OCI-LY1 (cell line): ENCODE results near the gene WNK2.

Experiments used
- H2AFZ ChIP-seq: fragments of 200-600 bp; sonication (generic), shearing (Covaris generic); 2 replicates; pipeline ENCODE4 v1.6.0; 2014; ENCODE audit warnings: antibody characterized with exemption, mild to moderate bottlenecking, low read length
- H3F3A ChIP-seq: fragments of 200-600 bp; sonication (generic), shearing (Covaris generic); 2 replicates; pipeline ENCODE4 v1.6.0; 2014; ENCODE audit warnings: mild to moderate bottlenecking, antibody characterized with exemption, low read length, moderate library complexity; ENCODE audit not compliant: insufficient read depth
- H3K27ac ChIP-seq: fragments of 200-600 bp; sonication (generic); 2 replicates; pipeline ENCODE4 v1.5.1; 2014; ENCODE audit warnings: low read length, mixed run types, mild to moderate bottlenecking, low read depth; ENCODE audit not compliant: poor library complexity, severe bottlenecking
- H3K27me3 ChIP-seq: fragments of 200-600 bp; sonication (generic); 2 replicates; pipeline ENCODE4 v1.6.0; 2014; ENCODE audit warnings: antibody characterized with exemption, mild to moderate bottlenecking, low read length, moderate library complexity; ENCODE audit not compliant: insufficient read depth
- H3K36me3 ChIP-seq: fragments of 200-600 bp; sonication (generic); 2 replicates; pipeline ENCODE4 v1.6.1; 2014; ENCODE audit warnings: mild to moderate bottlenecking, antibody characterized with exemption, low read length, moderate library complexity, mixed read lengths; ENCODE audit not compliant: insufficient read depth
- H3K4me1 ChIP-seq: fragments of 200-600 bp; sonication (generic); 2 replicates; pipeline ENCODE4 v1.5.1; 2014; ENCODE audit warnings: mild to moderate bottlenecking, low read length, moderate library complexity; ENCODE audit not compliant: insufficient read depth, severe bottlenecking
- H3K4me2 ChIP-seq: fragments of 200-600 bp; sonication (generic), shearing (Covaris generic); 2 replicates; pipeline ENCODE4 v1.6.1; 2014; ENCODE audit warnings: low read length
- H3K4me3 ChIP-seq: fragments of 200-600 bp; sonication (generic); 2 replicates; pipeline ENCODE4 v1.5.1; 2014; ENCODE audit warnings: low read length, low read depth, mild to moderate bottlenecking, mixed read lengths; ENCODE audit not compliant: poor library complexity, severe bottlenecking
- H3K79me2 ChIP-seq: fragments of 200-600 bp; shearing (Covaris generic); 2 replicates; pipeline ENCODE4 v1.6.1; 2016; ENCODE audit warnings: mixed run types, low read length, mixed read lengths; ENCODE audit not compliant: insufficient read depth
- H3K9ac ChIP-seq: fragments of 200-600 bp; sonication (generic), shearing (Covaris generic); 2 replicates; pipeline ENCODE4 v1.6.1; 2014; ENCODE audit warnings: mild to moderate bottlenecking, low read length, mixed read lengths
- H3K9me2 ChIP-seq: fragments of 200-600 bp; sonication (generic), shearing (Covaris generic); 2 replicates; pipeline ENCODE4 v1.6.1; 2014; ENCODE audit warnings: low read depth, mild to moderate bottlenecking, low read length, mixed read lengths
- H3K9me3 ChIP-seq: fragments of 200-600 bp; shearing (Covaris generic); 2 replicates; pipeline ENCODE4 v1.6.1; 2014; ENCODE audit warnings: low read length, mixed read lengths
- H4K20me1 ChIP-seq: fragments of 200-600 bp; sonication (generic), shearing (Covaris generic); 2 replicates; pipeline ENCODE4 v1.6.0; 2016; ENCODE audit warnings: mild to moderate bottlenecking, low read length; ENCODE audit not compliant: insufficient read depth
- CTCF ChIP-seq: fragments of 200-600 bp; sonication (generic), shearing (Covaris generic); IDR thresholded peaks from 2 replicates; pipeline ENCODE4 v1.5.1; 2017; ENCODE audit warnings: mild to moderate bottlenecking, antibody characterized with exemption, low read length, moderate library complexity, mixed read lengths
- EZH2 ChIP-seq: fragments of 200-600 bp; sonication (generic), shearing (Covaris generic); IDR thresholded peaks from 2 replicates; pipeline ENCODE4 v1.8.0; 2017; ENCODE audit warnings: borderline replicate concordance, mixed run types, mild to moderate bottlenecking, antibody characterized with exemption, low read length, moderate library complexity, mixed read lengths

WNK2 gene

GRCh38 chr9:93164085-93164484 is 19.9 kb upstream of the WNK2 start:
- Histone ChIP-seq H3K9me2 (no peaks in the 10 kb centered on the region), H3K9ac (no peak overlapping the region), H3K4me2 (no peak overlapping the region), H3K79me2 (no peaks in the 10 kb centered on the region), H3F3A (no peaks in the 10 kb centered on the region), H4K20me1 (no peaks in the 10 kb centered on the region), H3K27ac (no peak overlapping the region), H3K4me3 (no peak overlapping the region), H3K9me3 (no peaks in the 10 kb centered on the region), H3K4me1 (peaks cover 10% of the 10 kb centered on the region), H3K36me3 (no peaks in the 10 kb centered on the region), H2AFZ (no peak overlapping the region), H3K27me3 (no peaks in the 10 kb centered on the region)
- TF ChIP-seq EZH2 (no peak), CTCF (no peak)

- Histone ChIP-seq H3F3A (no peaks in the 10 kb centered on the region), H3K9me3 (no peaks in the 10 kb centered on the region), H3K9ac (no peak overlapping the region), H3K36me3 (no peaks in the 10 kb centered on the region), H3K4me2 (no peak overlapping the region), H3K4me3 (no peak overlapping the region), H3K79me2 (no peaks in the 10 kb centered on the region), H3K4me1 (peaks cover 6% of the 10 kb centered on the region), H4K20me1 (no peaks in the 10 kb centered on the region), H2AFZ (no peak overlapping the region), H3K27ac (no peak overlapping the region), H3K27me3 (no peaks in the 10 kb centered on the region), H3K9me2 (no peaks in the 10 kb centered on the region)
- TF ChIP-seq EZH2 = no peak
These were observed 17.2 kb upstream of the WNK2 start for GRCh38 chr9:93166699-93167098.

- H3K36me3 ChIP-seq = no peaks in the 10 kb centered on the region
- H3K9ac ChIP-seq = no peak overlapping the region
- H3K4me1 ChIP-seq = peaks cover 6% of the 10 kb centered on the region
- H3K27me3 ChIP-seq = no peaks in the 10 kb centered on the region
- no peaks in the 10 kb centered on the region for H3K9me3 ChIP-seq
- no peak overlapping the region for H3K27ac ChIP-seq
- no peaks in the 10 kb centered on the region for H3K79me2 ChIP-seq
- H3K4me3 ChIP-seq = no peak overlapping the region
- no peaks in the 10 kb centered on the region for H4K20me1 ChIP-seq
- no peaks in the 10 kb centered on the region for H3F3A ChIP-seq
- no peaks in the 10 kb centered on the region for H3K9me2 ChIP-seq
- TF ChIP-seq CTCF (no peak), EZH2 (no peak)
- no peak overlapping the region for H2AFZ ChIP-seq
- H3K4me2 ChIP-seq = no peak overlapping the region
These were observed 16.8 kb upstream of the WNK2 start for GRCh38 chr9:93167185-93167584.

- H3K36me3 ChIP-seq = no peaks in the 10 kb centered on the region
- no peak overlapping the region for H3K4me2 ChIP-seq
- no peaks in the 10 kb centered on the region for H4K20me1 ChIP-seq
- H3K27me3 ChIP-seq = no peaks in the 10 kb centered on the region
- H3K79me2 ChIP-seq = no peaks in the 10 kb centered on the region
- H2AFZ ChIP-seq = no peak overlapping the region
- no peaks in the 10 kb centered on the region for H3K9me2 ChIP-seq
- peaks cover 6% of the 10 kb centered on the region for H3K4me1 ChIP-seq
- H3F3A ChIP-seq = no peaks in the 10 kb centered on the region
- TF ChIP-seq EZH2 = no peak
- no peak for TF ChIP-seq CTCF
- H3K9ac ChIP-seq = no peak overlapping the region
- H3K4me3 ChIP-seq = no peak overlapping the region
- no peak overlapping the region for H3K27ac ChIP-seq
- no peaks in the 10 kb centered on the region for H3K9me3 ChIP-seq
These were observed 16.1 kb upstream of the WNK2 start for GRCh38 chr9:93167838-93168237.
